ENCODE measurements around the gene SERPIND1.
A peak's percentile ranks its signal among the peaks of the same experiment; 100 is the strongest.
"Not testable (repeated sequence)": the region's sequence is repeated elsewhere in the genome, so short reads cannot be mapped to it uniquely, and the experiment has no call there.

SERPIND1 gene

GRCh38 chr22:20773793-20774212, at the start of gene SERPIND1:
Gene SERPIND1, plus strand, starts transcription at chr22:20774113. Its CDS starts 5,200 bp downstream, at chr22:20779313.
- DNase-seq (ENCODE audit: low read depth, low spot score), result no peak

- peak; percentile 10 for DNase-seq (ENCODE audit: low read depth, low spot score)
Observed at GRCh38 chr22:20724676-20725454, 49.0 kb upstream of the SERPIND1 start.

- DNase-seq (ENCODE audit: low read depth, low spot score), result peak; percentile 72
Observed at GRCh38 chr22:20725987-20726558, 47.8 kb upstream of the SERPIND1 start.

- DNase-seq (ENCODE audit: low read depth, low spot score), result no peak
Observed at GRCh38 chr22:20727118-20728015, 46.5 kb upstream of the SERPIND1 start.

GRCh38 chr22:20728523-20729190, 45.3 kb upstream of the SERPIND1 start:
- no peak for DNase-seq (ENCODE audit: low read depth, low spot score)

GRCh38 chr22:20729194-20729593, 44.7 kb upstream of the SERPIND1 start:
- DNase-seq (ENCODE audit: low read depth, low spot score), result no peak

GRCh38 chr22:20732431-20732830, 41.5 kb upstream of the SERPIND1 start:
- not testable (repeated sequence) for DNase-seq (ENCODE audit: low read depth, low spot score)

- DNase-seq (ENCODE audit: low read depth, low spot score), result not testable (repeated sequence)
Observed at GRCh38 chr22:20735356-20736162, 38.4 kb upstream of the SERPIND1 start.

- DNase-seq (ENCODE audit: low read depth, low spot score), result not testable (repeated sequence)
Observed at GRCh38 chr22:20736891-20737290, 37.0 kb upstream of the SERPIND1 start.

GRCh38 chr22:20738394-20739089, 35.4 kb upstream of the SERPIND1 start:
- no peak for DNase-seq (ENCODE audit: low read depth, low spot score)

GRCh38 chr22:20740222-20740951, 33.5 kb upstream of the SERPIND1 start:
- DNase-seq (ENCODE audit: low read depth, low spot score), result no peak

- no peak for DNase-seq (ENCODE audit: low read depth, low spot score)
Observed at GRCh38 chr22:20741008-20741633, 32.8 kb upstream of the SERPIND1 start.

GRCh38 chr22:20741634-20742581, 32.0 kb upstream of the SERPIND1 start:
- peak; percentile 56 for DNase-seq (ENCODE audit: low read depth, low spot score)

GRCh38 chr22:20742764-20743163, 31.1 kb upstream of the SERPIND1 start:
- no peak for DNase-seq (ENCODE audit: low read depth, low spot score)

- DNase-seq (ENCODE audit: low read depth, low spot score), result no peak
Observed at GRCh38 chr22:20744456-20744855, 29.5 kb upstream of the SERPIND1 start.

GRCh38 chr22:20745119-20745518, 28.8 kb upstream of the SERPIND1 start:
- DNase-seq (ENCODE audit: low read depth, low spot score), result no peak

- DNase-seq (ENCODE audit: low read depth, low spot score), result no peak
Observed at GRCh38 chr22:20746431-20747189, 27.3 kb upstream of the SERPIND1 start.

Data from astrocyte of the hippocampus (primary cell).